HS-5 (cell line): ENCODE data around the gene IGF2.
"Not testable (repeated sequence)": the region's sequence is repeated elsewhere in the genome, so short reads cannot be mapped to it uniquely, and the experiment has no call there.

ENCODE experiments used
- DNase-seq: peaks from one replicate; pipeline ENCODE4 v3.0.0-alpha.2; 2012; ENCODE audit warnings: low read depth

Gene IGF2

GRCh38 chr11:2139123-2139521 lies at the start of gene IGF2:
TSS of gene IGF2 (minus strand) at chr11:2139389. CDS start at chr11:2135523, 3,866 bp downstream.
- DNase-seq: no peak

- no peak for DNase-seq
These were observed 49.6 kb upstream of the IGF2 start for GRCh38 chr11:2188745-2189144.

- no peak for DNase-seq
These were observed 48.1 kb upstream of the IGF2 start for GRCh38 chr11:2187280-2187707.

GRCh38 chr11:2186669-2187279 lies 47.6 kb upstream of the IGF2 start:
- no peak for DNase-seq

- DNase-seq: no peak
These were observed 46.3 kb upstream of the IGF2 start for GRCh38 chr11:2185324-2186085.

- DNase-seq: no peak
These were observed 43.7 kb upstream of the IGF2 start for GRCh38 chr11:2182692-2183474.

GRCh38 chr11:2182075-2182474 lies 42.9 kb upstream of the IGF2 start:
- no peak for DNase-seq

- DNase-seq: no peak
These were observed 41.7 kb upstream of the IGF2 start for GRCh38 chr11:2180789-2181370.

GRCh38 chr11:2180347-2180746 lies 41.2 kb upstream of the IGF2 start:
- no peak for DNase-seq

- no peak for DNase-seq
These were observed 40.3 kb upstream of the IGF2 start for GRCh38 chr11:2179516-2179915.

- no peak for DNase-seq
These were observed 39.8 kb upstream of the IGF2 start for GRCh38 chr11:2178906-2179494.

- not testable (repeated sequence) for DNase-seq
These were observed 39.0 kb upstream of the IGF2 start for GRCh38 chr11:2178055-2178773.

GRCh38 chr11:2177076-2177475 lies 37.9 kb upstream of the IGF2 start:
- no peak for DNase-seq

GRCh38 chr11:2176389-2176900 lies 37.3 kb upstream of the IGF2 start:
- DNase-seq: no peak

- DNase-seq: no peak
These were observed 36.5 kb upstream of the IGF2 start for GRCh38 chr11:2175659-2176058.

- no peak for DNase-seq
These were observed 35.2 kb upstream of the IGF2 start for GRCh38 chr11:2174361-2174760.

- DNase-seq: no peak
These were observed 34.6 kb upstream of the IGF2 start for GRCh38 chr11:2173761-2174160.

GRCh38 chr11:2173150-2173693 lies 34.0 kb upstream of the IGF2 start:
- DNase-seq: no peak

- no peak for DNase-seq
These were observed 33.5 kb upstream of the IGF2 start for GRCh38 chr11:2172676-2173075.

- DNase-seq: no peak
These were observed 32.4 kb upstream of the IGF2 start, which contains the start of gene TH for GRCh38 chr11:2171591-2172003. TSS of gene TH (minus strand) at chr11:2171815. CDS start at chr11:2171786, 29 bp downstream.
